H1 (cell line): Measurements from ENCODE around the gene ZPR1. TPM values are rescaled to one million over a fixed set of nuclear protein-coding genes. Genes with fewer than 3 reads are reported as not detected.

Source experiments
- CTCF ChIP-seq, 3 experiments: IDR thresholded peaks; 1 replicate in 2 of 3; 2 replicates in 1 of 3; pipeline versions ENCODE4 v1.5.1 to v1.6.1; 2011; ENCODE audit warnings: low read length in 3 of 3, mild to moderate bottlenecking in 3 of 3, inconsistent platforms in 2 of 3, low read depth in 1 of 3, moderate library complexity in 1 of 3; ENCODE audit not compliant: insufficient read depth in 1 of 3; ENCODE audit errors: control extremely low read depth in 1 of 3
- PHF8 ChIP-seq: fragments of 200-600 bp; sonication (generic); conservative IDR thresholded peaks from 2 replicates; pipeline ENCODE4 v1.7.1; 2012; ENCODE audit warnings: low read depth, mild to moderate bottlenecking, inconsistent platforms, low read length, moderate library complexity
- SIN3A ChIP-seq, 2 experiments: IDR thresholded peaks in 1 of 2; conservative IDR thresholded peaks in 1 of 2; 2 replicates each; pipeline ENCODE4 v1.6.1; 2011 to 2012; ENCODE audit warnings: low read length in 2 of 2, improper control_type of control experiment in 1 of 2, low read depth in 1 of 2, mild to moderate bottlenecking in 1 of 2
- polyA plus RNA-seq, 7 experiments: library from polyadenylated mRNA; depleted of rRNA in 3 of 7; stranded (reverse) in 5 of 7; unstranded in 2 of 7; fragments of >200 nt in 5 of 7; fragments of 200-250 nt in 2 of 7; gene quantifications; 1 replicate in 5 of 7; 2 replicates in 1 of 7; 4 replicates in 1 of 7; pipeline versions ENCODE4 v1.2.1 to v1.2.3, GENCODE V29; 2011 to 2013; ENCODE audit warnings: missing spikeins in 2 of 7, mixed read lengths in 2 of 7
- total RNA-seq: library from RNA; stranded (reverse); fragmentation: NEBNext Ultra II Directional; extraction: Animal tissue kit (Norgen Biotek cat#: 25700); gene quantifications from 2 replicates; pipeline ENCODE4 v1.2.1, GENCODE V29; 2021

The ZPR1 gene
- total and polyA plus RNA-seq, 2 of the 8 experiments (the other 6 are each of a cell fraction or from before 2014, with no cell fraction given): 36.7 to 70.5 TPM

DNA sequence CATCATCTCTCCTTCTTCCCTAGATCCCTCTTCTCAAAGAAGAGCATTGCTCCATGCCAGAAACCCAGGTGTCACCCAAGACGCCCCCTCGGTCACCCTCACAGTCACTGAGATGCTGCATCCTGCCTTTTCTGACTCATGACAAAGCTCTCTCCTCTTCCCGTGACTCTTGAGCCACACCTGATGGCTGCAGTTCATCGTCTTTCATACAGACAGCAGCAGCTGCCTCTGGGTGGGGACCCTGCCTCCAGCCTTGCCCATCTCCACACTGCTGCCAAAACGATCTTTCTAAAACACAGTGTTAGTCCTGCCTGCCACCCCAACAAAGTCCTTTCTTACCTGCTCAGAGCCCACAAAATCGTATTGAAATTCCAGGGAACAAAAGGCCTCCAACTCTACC, 59.8 kb downstream of the ZPR1 start (continued):
- no peak for TF ChIP-seq PHF8
- no peak for TF ChIP-seq SIN3A (conservative IDR thresholded peaks at IDR 0.05 in 1 of 2, IDR thresholded peaks at IDR 0.05 in 1 of 2; ENCODE audit: low read depth in 1 of 2, low read length in 2 of 2)
- TF ChIP-seq CTCF (IDR thresholded peaks at IDR 0.05; ENCODE audit: control extremely low read depth in 1 of 3, insufficient read depth in 1 of 3, low read depth in 1 of 3, low read length in 3 of 3): no peak
